MM.1S (cell line): Measurements from ENCODE around the gene FBN3.
A peak's percentile ranks its signal among the peaks of the same experiment; 100 is the strongest.

Experiments
- DNase-seq: peaks from one replicate; pipeline ENCODE4 v3.0.0-alpha.2; 2015
- H2AFZ ChIP-seq: fragments of 300-600 bp; sonication (generic); 2 replicates; pipeline ENCODE4 v1.6.0; 2016; ENCODE audit warnings: antibody characterized with exemption, low read length
- H3F3A ChIP-seq: fragments of 300-600 bp; sonication (generic); 2 replicates; pipeline ENCODE4 v1.6.1; 2016; ENCODE audit warnings: mild to moderate bottlenecking, antibody characterized with exemption, low read length, moderate library complexity, mixed read lengths; ENCODE audit not compliant: insufficient read depth
- H3K27ac ChIP-seq: fragments of 300-600 bp; sonication (generic); 2 replicates; pipeline ENCODE4 v1.5.1; 2016; ENCODE audit warnings: mild to moderate bottlenecking, low read length
- H3K27me3 ChIP-seq: fragments of 300-600 bp; sonication (generic); replicated peaks from 2 replicates; pipeline ENCODE4 v1.6.0; 2016; ENCODE audit warnings: low read length; ENCODE audit not compliant: insufficient read depth
- H3K36me3 ChIP-seq: fragments of 300-600 bp; sonication (generic); replicated peaks from 2 replicates; pipeline ENCODE4 v1.6.1; 2016; ENCODE audit warnings: mild to moderate bottlenecking, low read length, mixed read lengths; ENCODE audit not compliant: insufficient read depth
- H3K4me1 ChIP-seq: fragments of 300-600 bp; sonication (generic); 2 replicates; pipeline ENCODE4 v1.6.1; 2016; ENCODE audit warnings: low read length, mixed read lengths
- H3K4me2 ChIP-seq: fragments of 300-600 bp; sonication (generic); 2 replicates; pipeline ENCODE4 v1.6.0; 2016; ENCODE audit warnings: low read depth, low read length
- H3K4me3 ChIP-seq: fragments of 300-600 bp; sonication (generic); 2 replicates; pipeline ENCODE4 v1.5.1; 2016; ENCODE audit warnings: low read length, mixed read lengths
- H3K79me2 ChIP-seq: fragments of 300-600 bp; sonication (generic); 2 replicates; pipeline ENCODE4 v1.6.1; 2016; ENCODE audit warnings: mixed run types, low read length, mixed read lengths
- H3K9ac ChIP-seq: fragments of 300-600 bp; sonication (generic); 2 replicates; pipeline ENCODE4 v1.6.1; 2016; ENCODE audit warnings: low read length, mixed read lengths
- H3K9me2 ChIP-seq: fragments of 300-600 bp; sonication (generic); replicated peaks from 2 replicates; pipeline ENCODE4 v1.6.1; 2016; ENCODE audit warnings: mild to moderate bottlenecking, low read length, mixed read lengths; ENCODE audit not compliant: insufficient read depth
- H3K9me3 ChIP-seq: fragments of 300-600 bp; sonication (generic); replicated peaks from 2 replicates; pipeline ENCODE4 v1.6.1; 2016; ENCODE audit warnings: mild to moderate bottlenecking, low read length, mixed read lengths; ENCODE audit not compliant: insufficient read depth
- H4K20me1 ChIP-seq: fragments of 300-600 bp; sonication (generic); 2 replicates; pipeline ENCODE4 v1.6.1; 2016; ENCODE audit warnings: mild to moderate bottlenecking, low read length, moderate library complexity, mixed read lengths; ENCODE audit not compliant: insufficient read depth
- CTCF ChIP-seq: fragments of 300-600 bp; sonication (generic); IDR thresholded peaks from 2 replicates; pipeline ENCODE4 v1.5.1; 2016; ENCODE audit warnings: antibody characterized with exemption, low read length, mixed read lengths
- EZH2 ChIP-seq: fragments of 300-600 bp; sonication (generic); optimal IDR thresholded peaks from 2 replicates; pipeline ENCODE3; 2017; ENCODE audit warnings: low read depth, mild to moderate bottlenecking, antibody characterized with exemption, low read length, mixed read lengths
- EZH2phosphoT487 ChIP-seq: fragments of 300-600 bp; sonication (generic); IDR thresholded peaks from 2 replicates; pipeline ENCODE4 v1.6.1; 2018; ENCODE audit warnings: antibody characterized with exemption, low read length

The FBN3 gene

GRCh38 chr19:8101311-8101710 lies 48.1 kb downstream of the FBN3 start:
- Histone ChIP-seq H3K4me1 (no peaks in the 10 kb centered on the region), H3K4me2 (no peak overlapping the region), H3K36me3 (no peaks in the 10 kb centered on the region), H3K4me3 (no peak overlapping the region), H3F3A (no peaks in the 10 kb centered on the region), H3K9ac (no peak overlapping the region), H4K20me1 (no peaks in the 10 kb centered on the region), H3K79me2 (no peaks in the 10 kb centered on the region), H3K9me2 (no peaks in the 10 kb centered on the region), H2AFZ (no peak overlapping the region), H3K27me3 (peaks cover 82% of the 10 kb centered on the region), H3K27ac (no peak overlapping the region), H3K9me3 (no peaks in the 10 kb centered on the region)
- DNase-seq = no peak
- no peak for TF ChIP-seq CTCF
- no peak for TF ChIP-seq EZH2phosphoT487
- TF ChIP-seq EZH2 = no peak

GRCh38 chr19:8097681-8098567 lies 51.5 kb downstream of the FBN3 start:
- Histone ChIP-seq H3K36me3 (no peaks in the 10 kb centered on the region), H3K4me3 (no peak overlapping the region), H3K9ac (no peak overlapping the region), H2AFZ (no peak overlapping the region), H3F3A (no peaks in the 10 kb centered on the region), H3K4me2 (no peak overlapping the region), H3K9me2 (no peaks in the 10 kb centered on the region), H3K9me3 (0 out of 2 replicates have a peak, but pooled peaks cover 5% of the 10 kb centered on the region), H4K20me1 (no peaks in the 10 kb centered on the region), H3K27ac (no peak overlapping the region), H3K79me2 (no peaks in the 10 kb centered on the region), H3K27me3 (peaks cover 75% of the 10 kb centered on the region), H3K4me1 (no peaks in the 10 kb centered on the region)
- no peak for DNase-seq
- TF ChIP-seq EZH2 (no peak), EZH2phosphoT487 (no peak)

GRCh38 chr19:8097198-8097597 lies 52.2 kb downstream of the FBN3 start:
- Histone ChIP-seq H3K9me2 (no peaks in the 10 kb centered on the region), H3K27ac (no peak overlapping the region), H4K20me1 (no peaks in the 10 kb centered on the region), H3K4me2 (no peak overlapping the region), H3K4me3 (no peak overlapping the region), H3K79me2 (no peaks in the 10 kb centered on the region), H3K27me3 (peaks cover 73% of the 10 kb centered on the region), H3K36me3 (no peaks in the 10 kb centered on the region), H3K9ac (no peak overlapping the region), H2AFZ (no peak overlapping the region), H3F3A (no peaks in the 10 kb centered on the region), H3K9me3 (0 out of 2 replicates have a peak, but pooled peaks cover 5% of the 10 kb centered on the region), H3K4me1 (no peaks in the 10 kb centered on the region)
- TF ChIP-seq CTCF = no peak
- no peak for DNase-seq

GRCh38 chr19:8096071-8096470 lies 53.3 kb downstream of the FBN3 start:
- no peaks in the 10 kb centered on the region for H3K9me2 ChIP-seq
- H3K27ac ChIP-seq = no peak overlapping the region
- H3K4me2 ChIP-seq = no peak overlapping the region
- peaks cover 70% of the 10 kb centered on the region for H3K27me3 ChIP-seq
- DNase-seq = no peak
- H2AFZ ChIP-seq = no peak overlapping the region
- H3K9ac ChIP-seq = no peak overlapping the region
- no peaks in the 10 kb centered on the region for H3K36me3 ChIP-seq
- 0 out of 2 replicates have a peak, but pooled peaks cover 5% of the 10 kb centered on the region for H3K9me3 ChIP-seq
- no peaks in the 10 kb centered on the region for H4K20me1 ChIP-seq
- no peak overlapping the region for H3K4me3 ChIP-seq
- no peaks in the 10 kb centered on the region for H3F3A ChIP-seq
- no peaks in the 10 kb centered on the region for H3K79me2 ChIP-seq
- no peaks in the 10 kb centered on the region for H3K4me1 ChIP-seq
- peak; percentile 51 for TF ChIP-seq CTCF
- TF ChIP-seq EZH2phosphoT487 = no peak
